Testis (tissue), 3 donors: Measurements from ENCODE around the gene NRN1L. TPM values are rescaled to one million over a fixed set of nuclear protein-coding genes. Genes with fewer than 3 reads are reported as not detected.

Experiments
- DNase-seq: peaks from one replicate; pipeline ENCODE4 v3.0.0-alpha.2; 2019
- H3K27ac ChIP-seq, 2 donors: fragments of 200-600 bp; sonication (generic); one replicate each; pipeline ENCODE4 v1.5.1; 2019
- H3K27me3 ChIP-seq: fragments of 200-600 bp; sonication (generic); one replicate; pipeline ENCODE4 v1.5.1; 2019
- H3K36me3 ChIP-seq: fragments of 200-600 bp; sonication (generic); one replicate; pipeline ENCODE4 v1.5.1; 2017; ENCODE audit warnings: low read depth; ENCODE audit errors: missing control alignments
- H3K4me1 ChIP-seq: fragments of 200-600 bp; sonication (generic); one replicate; pipeline ENCODE4 v1.5.1; 2019
- H3K4me3 ChIP-seq, 2 donors: fragments of 200-600 bp; sonication (generic); one replicate each; pipeline ENCODE4 v1.5.1; 2017 to 2019
- H3K9me3 ChIP-seq: fragments of 200-600 bp; sonication (generic); one replicate; pipeline ENCODE4 v1.5.1; 2017
- CTCF ChIP-seq, 3 experiments: fragments of 450-650 bp in 2 of 3; fragments of 200-600 bp in 1 of 3; sonication (generic) in 1 of 3; IDR thresholded peaks; one replicate each; pipeline ENCODE4 v1.5.1; 2016 to 2019; ENCODE audit warnings: antibody characterized with exemption in 3 of 3, mild to moderate bottlenecking in 2 of 3, moderate library complexity in 1 of 3
- POLR2A ChIP-seq: fragments of 450-650 bp; IDR thresholded peaks from one replicate; pipeline ENCODE4 v1.6.1; 2017; ENCODE audit warnings: antibody characterized with exemption, mild to moderate bottlenecking, moderate library complexity
- whole genome bisulfite sequencing, 2 donors: methylation state at CpG; one replicate each; pipeline ENCODE4 v1.1.5; 2018; 5-methylcytosine and 5-hydroxymethylcytosine counted together
- intact Hi-C: fragments of 100-400 bp; cut with DNase I; formaldehyde crosslinking; loops from one replicate; pipeline ENCODE4 v1.15.1; 2023; ENCODE audit warnings: low total_unique reads
- polyA plus RNA-seq: library from polyadenylated mRNA; stranded (reverse); fragments of 350-450 nt; fragmentation: Illumina TruSeq; extraction: RNeasy Lipid Tissue Mini Kit (QIAGEN cat#74804); gene quantifications from one replicate; pipeline ENCODE4 v1.2.3, GENCODE V29; 2014; ENCODE audit warnings: low read depth, low replicate concordance; ENCODE audit not compliant: insufficient read depth
- small RNA-seq, 2 donors: library from RNA; depleted of rRNA; stranded (forward); fragments of <200 nt; gene quantifications; one replicate each; pipeline ENCODE3, GENCODE V24; 2016
- total RNA-seq, 2 donors: library from RNA; depleted of rRNA; stranded (reverse); fragments of >200 nt; gene quantifications; one replicate each; pipeline ENCODE4 v1.2.3, GENCODE V29; 2016

NRN1L gene
- total and polyA plus RNA-seq, 3 donors from 2014 or later = 2.9 to 8.1 (median 4.2) TPM

- H3K4me1 ChIP-seq = peaks cover 26% of the 10 kb centered on the region
- no peaks in the 10 kb centered on the region for H3K36me3 ChIP-seq
- no peak for TF ChIP-seq CTCF (IDR thresholded peaks at IDR 0.05)
- no peak for TF ChIP-seq POLR2A
- no peak overlapping the region for H3K4me3 ChIP-seq
- H3K9me3 ChIP-seq = no peaks in the 10 kb centered on the region
- DNase-seq = no peak
- no peak overlapping the region for H3K27ac ChIP-seq
- intact Hi-C loops = no loop called here
- no peaks in the 10 kb centered on the region for H3K27me3 ChIP-seq
- 80 to 89% methylated on average over 5 to 7 of the region's 7 CpGs for WGBS, 2 donors
Observed at GRCh38 chr16:67933805-67934204, 49.1 kb downstream of the NRN1L start.

- Histone ChIP-seq H3K4me3 (no peak overlapping the region), H3K27ac (peak overlapping the region in 1 of 2 donors; percentile 43), H3K27me3 (no peaks in the 10 kb centered on the region), H3K4me1 (peaks cover 26% of the 10 kb centered on the region), H3K36me3 (no peaks in the 10 kb centered on the region), H3K9me3 (no peaks in the 10 kb centered on the region)
- TF ChIP-seq POLR2A (no peak), CTCF (IDR thresholded peaks at IDR 0.05) (no peak)
- no peak for DNase-seq
- WGBS, 2 donors = 40 to 59% methylated on average over 13 of the region's 13 CpGs
- intact Hi-C loops = no loop called here
Observed at GRCh38 chr16:67934306-67935100, 49.8 kb downstream of the NRN1L start.

- 4 to 20% methylated on average over 6 to 13 of the region's 13 CpGs for WGBS, 2 donors
- Histone ChIP-seq H3K9me3 (no peaks in the 10 kb centered on the region), H3K27me3 (no peaks in the 10 kb centered on the region), H3K4me1 (peaks cover 26% of the 10 kb centered on the region), H3K27ac (peak overlapping the region; percentile 43 to 94), H3K4me3 (peak overlapping the region; percentile 70 to 85), H3K36me3 (no peaks in the 10 kb centered on the region)
- intact Hi-C loops = no loop called here
- DNase-seq = no peak
- TF ChIP-seq CTCF (IDR thresholded peaks at IDR 0.05) = no peak
- no peak for TF ChIP-seq POLR2A
Observed at GRCh38 chr16:67935101-67935401, 50.4 kb downstream of the NRN1L start.

- Histone ChIP-seq H3K4me3 (peak overlapping the region; percentile 70 to 85), H3K4me1 (peaks cover 26% of the 10 kb centered on the region), H3K36me3 (no peaks in the 10 kb centered on the region), H3K27ac (peak overlapping the region; percentile 60 to 94), H3K9me3 (no peaks in the 10 kb centered on the region), H3K27me3 (no peaks in the 10 kb centered on the region)
- peak; percentile 99 for DNase-seq
- peak; percentile 34 for TF ChIP-seq POLR2A
- TF ChIP-seq CTCF (IDR thresholded peaks at IDR 0.05) = peak in 1 of 3 experiments; percentile 3
- 2 to 3% methylated on average over 13 to 54 of the region's 55 CpGs for WGBS, 2 donors
- intact Hi-C loops = no loop called here
Observed at GRCh38 chr16:67935402-67936123, 50.9 kb downstream of the NRN1L start.

Small RNAs within 50 kb of the gene (small RNA-seq; reads per million reads assigned to genes)
- gene AC040162.2 (0 reads per million in 2 donors), gene NRN1L (0 reads per million in 2 donors)

Other genes starting within 250 kb of the NRN1L start
- 1 to 10 TPM; 5.6 to 7.9 TPM for gene CARMIL2, start 239.7 kb upstream of the NRN1L start, total RNA-seq
- gene CARMIL2, start 239.7 kb upstream of the NRN1L start, polyA plus RNA-seq = 3.1 TPM
- 10 to 100 TPM; 44.7 to 48.3 TPM for gene ACD, start 224.6 kb upstream of the NRN1L start, total RNA-seq
- 40.3 TPM for gene ACD, start 224.6 kb upstream of the NRN1L start, polyA plus RNA-seq
- 10 to 100 TPM; 30.0 to 80.1 TPM for gene PARD6A, start 223.9 kb upstream of the NRN1L start, total RNA-seq
- gene PARD6A, start 223.9 kb upstream of the NRN1L start, polyA plus RNA-seq = 35.4 TPM
- gene ENKD1, start 218.1 kb upstream of the NRN1L start, total RNA-seq = 10 to 100 TPM; 37.7 to 47.5 TPM
- 53.3 TPM for gene ENKD1, start 218.1 kb upstream of the NRN1L start, polyA plus RNA-seq
- gene C16orf86, start 218.1 kb upstream of the NRN1L start, total RNA-seq = 10 to 100 TPM; 38.7 to 43.4 TPM
- gene C16orf86, start 218.1 kb upstream of the NRN1L start, polyA plus RNA-seq = 77.9 TPM
- 10 to 100 TPM; 18.0 to 20.4 TPM for gene GFOD2, start 165.6 kb upstream of the NRN1L start, total RNA-seq
- 23.0 TPM for gene GFOD2, start 165.6 kb upstream of the NRN1L start, polyA plus RNA-seq
- 10 to 100 TPM; 23.0 to 25.2 TPM for gene RANBP10, start 78.3 kb upstream of the NRN1L start, total RNA-seq
- gene RANBP10, start 78.3 kb upstream of the NRN1L start, polyA plus RNA-seq = 23.5 TPM
- gene TSNAXIP1, start 78.0 kb upstream of the NRN1L start, total RNA-seq = 10 to 100 TPM; 31.3 to 40.4 TPM
- gene TSNAXIP1, start 78.0 kb upstream of the NRN1L start, polyA plus RNA-seq = 93.7 TPM
- gene THAP11, start 42.6 kb upstream of the NRN1L start, total RNA-seq = 10 to 100 TPM; 56.8 to 59.7 TPM
- gene THAP11, start 42.6 kb upstream of the NRN1L start, polyA plus RNA-seq = 24.0 TPM
- gene NUTF2, start 38.0 kb upstream of the NRN1L start, total RNA-seq = 100 to 1,000 TPM; 239 to 297 TPM
- 121 TPM for gene NUTF2, start 38.0 kb upstream of the NRN1L start, polyA plus RNA-seq
- gene CENPT, start 37.2 kb upstream of the NRN1L start, total RNA-seq = 100 to 1,000 TPM; 115 to 154 TPM
- gene CENPT, start 37.2 kb upstream of the NRN1L start, polyA plus RNA-seq = 108 TPM
- 100 to 1,000 TPM; 106 to 107 TPM for gene EDC4, start 11.8 kb upstream of the NRN1L start, total RNA-seq
- gene EDC4, start 11.8 kb upstream of the NRN1L start, polyA plus RNA-seq = 96.7 TPM
- 10 to 100 TPM; 47.7 to 50.5 TPM for gene PSKH1, start 8.4 kb downstream of the NRN1L start, total RNA-seq
- gene PSKH1, start 8.4 kb downstream of the NRN1L start, polyA plus RNA-seq = 66.8 TPM
- 1 to 10 TPM in 1 of 2 donors, under 1 TPM in 1; 0.62 to 1.7 TPM for gene CTRL, start 47.0 kb downstream of the NRN1L start, total RNA-seq
- gene CTRL, start 47.0 kb downstream of the NRN1L start, polyA plus RNA-seq = 0.36 TPM
- gene PSMB10, start 52.0 kb downstream of the NRN1L start, total RNA-seq = 10 to 100 TPM; 13.2 to 14.2 TPM
- 49.1 TPM for gene PSMB10, start 52.0 kb downstream of the NRN1L start, polyA plus RNA-seq
- 10 to 100 TPM; 20.6 to 25.3 TPM for gene LCAT, start 59.2 kb downstream of the NRN1L start, total RNA-seq
- 12.9 TPM for gene LCAT, start 59.2 kb downstream of the NRN1L start, polyA plus RNA-seq
- 10 to 100 TPM; 64.3 to 68.4 TPM for gene SLC12A4, start 83.8 kb downstream of the NRN1L start, total RNA-seq
- 46.7 TPM for gene SLC12A4, start 83.8 kb downstream of the NRN1L start, polyA plus RNA-seq
- 100 to 1,000 TPM; 127 to 138 TPM for gene DPEP3, start 95.6 kb downstream of the NRN1L start, total RNA-seq
- 61.0 TPM for gene DPEP3, start 95.6 kb downstream of the NRN1L start, polyA plus RNA-seq
- gene DPEP2, start 114.6 kb downstream of the NRN1L start, total RNA-seq = 1 to 10 TPM; 2.7 to 3.0 TPM
- 5.9 TPM for gene DPEP2, start 114.6 kb downstream of the NRN1L start, polyA plus RNA-seq
- 1 to 10 TPM; 2.4 to 4.1 TPM for gene DPEP2NB, start 131.0 kb downstream of the NRN1L start, total RNA-seq
- 3.2 TPM for gene DPEP2NB, start 131.0 kb downstream of the NRN1L start, polyA plus RNA-seq
- gene DDX28, start 138.3 kb downstream of the NRN1L start, total RNA-seq = 10 to 100 TPM; 19.1 to 19.9 TPM
- gene DDX28, start 138.3 kb downstream of the NRN1L start, polyA plus RNA-seq = 18.6 TPM
- gene DUS2, start 138.4 kb downstream of the NRN1L start, total RNA-seq = 10 to 100 TPM; 24.6 to 32.4 TPM
- 62.5 TPM for gene DUS2, start 138.4 kb downstream of the NRN1L start, polyA plus RNA-seq
- 100 to 1,000 TPM in 1 of 2 donors, 10 to 100 TPM in 1; 94.7 to 115 TPM for gene NFATC3, start 200.5 kb downstream of the NRN1L start, total RNA-seq
- 78.0 TPM for gene NFATC3, start 200.5 kb downstream of the NRN1L start, polyA plus RNA-seq